GM19372 (cell line): Measurements from ENCODE around the gene ANO7.

Experiments used
- ATAC-seq: cut with Tn5 transposase; IDR thresholded peaks from one replicate; pipeline ENCODE4 v1.9.1; 2021; ENCODE audit warnings: mild to moderate bottlenecking, low read depth, moderate library complexity; ENCODE audit not compliant: unreplicated experiment

ANO7 gene

GRCh38 chr2:241225983-241226382 is 37.5 kb downstream of the ANO7 start:
- ATAC-seq = no peak

DNA sequence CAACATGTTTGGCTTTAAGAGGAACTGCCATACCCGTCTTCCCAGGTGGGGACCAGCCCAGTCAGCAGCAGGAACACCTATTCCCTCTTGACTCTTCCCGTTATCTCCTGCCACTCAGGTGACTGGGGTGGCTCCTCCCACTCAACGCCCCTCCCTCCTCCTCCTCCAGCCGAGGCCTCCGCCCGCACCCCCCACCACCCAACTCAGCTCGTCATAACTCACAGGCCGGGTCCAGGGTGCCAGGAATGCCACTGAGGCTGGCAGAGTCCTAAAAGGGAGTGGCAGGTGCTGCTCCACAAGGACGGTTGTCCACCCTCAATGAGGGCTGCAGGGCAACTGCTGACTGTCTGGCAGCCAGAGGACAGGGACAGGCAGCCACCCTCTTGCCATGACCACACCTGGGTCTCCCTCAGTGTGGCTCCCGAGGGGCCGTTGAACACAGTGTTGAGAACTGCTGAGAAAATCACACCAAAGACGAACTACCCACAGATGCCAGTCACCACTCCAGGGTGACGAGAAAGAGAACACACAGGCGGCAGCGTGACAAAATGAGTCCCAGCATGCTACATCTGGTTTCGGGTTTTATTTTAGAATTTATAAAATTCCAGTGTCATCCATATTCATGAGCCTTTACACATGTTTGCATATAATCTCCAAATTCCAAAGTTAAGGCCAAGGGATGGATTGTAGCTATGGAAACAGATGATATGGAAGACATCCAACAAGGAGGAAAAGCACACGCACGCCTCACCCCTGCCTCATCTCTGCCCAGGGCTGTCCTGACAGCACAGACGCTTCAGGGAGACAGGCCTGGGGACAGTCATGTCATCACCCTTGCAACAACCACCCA is 38.5 kb downstream of the ANO7 start:
- no peak for ATAC-seq

- no peak for ATAC-seq
These were observed 39.1 kb downstream of the ANO7 start for GRCh38 chr2:241227594-241227993.

GRCh38 chr2:241228081-241228859 is 39.8 kb downstream of the ANO7 start:
- no peak for ATAC-seq

DNA sequence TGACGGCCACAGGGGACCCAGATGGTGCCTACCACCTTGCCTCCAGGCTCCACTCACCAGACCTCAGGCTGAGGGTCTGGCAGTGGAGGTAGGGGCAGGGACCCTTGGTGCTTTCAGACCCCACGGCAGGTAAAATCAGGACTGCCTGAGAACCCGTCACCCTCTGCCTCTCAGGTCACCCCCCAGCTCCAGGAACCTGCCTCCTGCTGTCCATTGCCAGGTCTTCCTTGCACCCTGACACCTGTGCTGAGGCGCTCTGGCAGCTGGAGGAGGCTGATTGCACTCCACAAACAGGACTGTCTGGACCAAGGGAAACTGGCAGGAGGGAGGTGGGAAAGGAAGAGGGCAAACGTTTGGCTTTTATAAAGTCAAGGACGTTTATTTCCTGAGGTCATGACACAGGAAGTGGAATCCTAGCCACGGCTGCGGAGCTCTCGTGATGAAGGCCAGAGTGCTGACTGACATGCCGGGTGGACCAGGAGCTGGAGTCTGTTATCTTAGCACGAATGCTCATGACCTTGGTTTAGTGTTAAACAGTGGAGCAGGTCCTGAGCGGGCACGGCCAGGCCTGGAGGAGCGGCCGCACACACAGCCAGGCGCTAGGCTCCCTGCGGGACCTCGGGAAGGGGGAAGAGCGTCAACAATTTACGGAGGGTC is 40.5 kb downstream of the ANO7 start:
- ATAC-seq = no peak

GRCh38 chr2:241229563-241230401 is 41.3 kb downstream of the ANO7 start:
- ATAC-seq = no peak

- no peak for ATAC-seq
These were observed 42.0 kb downstream of the ANO7 start for GRCh38 chr2:241230435-241230834.

DNA sequence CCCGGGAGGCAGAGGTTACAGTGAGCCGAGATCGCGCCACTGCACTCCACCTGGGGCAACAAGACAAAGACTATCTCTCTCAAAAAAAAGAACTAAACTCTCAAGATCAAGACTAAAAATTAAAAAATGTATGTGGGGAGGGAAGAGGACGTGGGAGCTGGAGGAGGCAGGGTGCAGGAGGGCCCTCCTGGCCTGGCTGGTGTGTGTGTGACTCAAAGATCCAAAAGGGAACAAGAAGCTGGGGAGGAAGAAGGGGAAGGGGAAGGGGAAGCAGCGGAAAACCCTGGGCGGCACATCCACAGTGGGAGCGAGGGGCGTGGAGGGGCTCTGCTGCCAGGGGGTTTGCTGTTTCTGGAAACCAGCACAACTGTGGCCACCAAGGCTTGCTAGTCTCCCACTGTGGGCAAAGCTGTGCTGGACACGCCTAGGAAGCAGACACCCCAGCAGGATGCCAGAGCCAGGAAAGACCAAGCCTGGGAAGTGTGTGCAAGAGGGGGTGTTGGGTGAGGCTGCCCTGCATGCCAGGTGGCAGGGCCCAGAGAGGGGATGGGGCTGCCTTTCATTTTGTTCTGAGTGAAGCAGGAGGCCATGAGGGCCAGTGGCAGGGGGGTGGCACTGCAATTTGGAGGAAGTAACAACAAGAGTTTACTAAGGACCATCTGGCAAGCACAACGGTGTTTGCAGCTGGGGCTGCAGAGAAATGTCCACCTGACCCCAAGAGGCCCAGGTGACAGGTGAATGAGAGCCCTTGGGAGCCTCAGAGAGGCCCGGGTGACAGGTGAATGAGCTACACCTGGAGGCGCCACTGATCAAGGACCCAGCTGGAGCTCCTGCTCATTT is 44.5 kb downstream of the ANO7 start:
- no peak for ATAC-seq

DNA sequence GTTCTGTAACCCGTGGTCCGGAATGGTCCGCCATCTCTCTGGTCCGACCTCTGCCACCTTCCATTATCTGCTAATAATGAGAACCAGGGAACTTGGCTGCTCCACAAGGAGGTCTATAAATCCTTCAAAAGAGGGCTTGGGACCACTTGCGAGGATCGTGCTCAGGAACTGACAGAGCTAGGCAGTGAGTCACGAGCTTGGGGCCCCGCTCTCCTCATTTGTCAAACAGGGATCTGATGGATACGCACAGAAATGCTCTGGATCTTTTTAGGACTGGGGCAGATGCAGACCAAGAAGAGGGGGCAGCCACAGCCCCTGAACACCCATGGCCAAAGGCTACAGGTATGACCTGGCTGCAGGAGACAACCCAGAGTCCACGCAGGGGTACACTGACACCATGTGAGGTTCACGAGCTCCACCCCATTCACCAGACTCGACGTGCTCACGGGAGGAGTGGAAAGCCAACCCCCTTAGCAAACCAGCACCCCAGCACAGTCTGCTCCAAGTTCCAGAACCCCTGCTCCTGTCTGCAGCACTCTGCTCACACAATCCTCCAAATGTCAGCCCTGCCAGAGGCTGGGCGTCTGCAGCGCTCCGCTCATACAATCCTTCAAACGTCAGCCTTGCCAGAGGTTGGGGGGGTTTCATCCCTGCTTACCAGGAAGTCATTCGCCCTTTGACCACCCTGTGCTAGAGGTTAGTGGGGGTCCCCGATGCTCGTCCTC is 45.8 kb downstream of the ANO7 start:
- no peak for ATAC-seq

- ATAC-seq = no peak
These were observed 46.7 kb downstream of the ANO7 start for GRCh38 chr2:241234962-241235740.

GRCh38 chr2:241235859-241236593 is 47.5 kb downstream of the ANO7 start:
- ATAC-seq = no peak

GRCh38 chr2:241237047-241237446 is 48.6 kb downstream of the ANO7 start:
- no peak for ATAC-seq

DNA sequence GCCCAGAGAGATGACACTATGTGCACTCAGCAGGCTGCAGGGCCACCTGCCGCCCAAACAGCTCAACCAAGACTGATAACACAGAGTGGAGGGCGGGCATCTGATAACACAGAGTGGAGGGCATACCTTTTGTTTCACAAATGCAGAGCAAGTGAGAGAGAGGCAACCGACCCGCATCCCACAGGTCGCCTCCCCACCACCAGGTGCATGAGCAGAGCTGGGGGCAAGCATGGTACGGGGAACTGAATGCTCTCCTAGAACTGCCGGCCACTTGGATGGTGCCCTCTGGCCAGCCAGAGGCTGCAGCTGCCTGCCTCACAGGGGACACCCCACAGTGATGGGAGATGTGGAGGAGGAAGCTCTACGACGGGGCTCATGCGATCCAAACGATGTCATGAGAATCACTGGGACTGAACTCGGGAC is 49.5 kb downstream of the ANO7 start:
- ATAC-seq = no peak

DNA sequence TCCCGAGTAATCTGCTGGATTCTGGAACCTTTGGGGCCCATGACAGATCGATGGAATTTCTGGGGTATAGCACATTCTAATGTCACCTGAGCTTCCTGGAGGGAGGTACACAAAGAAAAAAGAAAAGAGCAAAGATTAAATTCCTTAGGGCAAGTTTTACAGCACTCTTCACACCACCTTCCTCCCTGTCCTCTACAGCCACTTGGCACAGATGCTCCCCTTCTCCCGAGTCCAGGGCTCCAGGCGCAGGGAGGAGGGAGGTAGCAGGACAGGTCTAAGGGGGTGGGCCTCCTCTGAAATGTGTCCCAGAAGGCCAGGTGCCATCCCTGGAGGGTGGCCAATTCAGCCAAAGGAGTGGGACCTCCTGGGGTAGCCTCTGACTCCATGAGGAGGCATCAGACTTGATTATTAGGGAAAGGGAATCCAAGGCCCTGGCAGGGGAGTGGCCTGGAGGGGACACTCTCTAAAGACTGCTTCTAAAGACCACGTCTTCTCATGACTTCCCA is 50.3 kb downstream of the ANO7 start:
- ATAC-seq = no peak

- ATAC-seq = no peak
These were observed 51.2 kb downstream of the ANO7 start for GRCh38 chr2:241239552-241240202.

DNA sequence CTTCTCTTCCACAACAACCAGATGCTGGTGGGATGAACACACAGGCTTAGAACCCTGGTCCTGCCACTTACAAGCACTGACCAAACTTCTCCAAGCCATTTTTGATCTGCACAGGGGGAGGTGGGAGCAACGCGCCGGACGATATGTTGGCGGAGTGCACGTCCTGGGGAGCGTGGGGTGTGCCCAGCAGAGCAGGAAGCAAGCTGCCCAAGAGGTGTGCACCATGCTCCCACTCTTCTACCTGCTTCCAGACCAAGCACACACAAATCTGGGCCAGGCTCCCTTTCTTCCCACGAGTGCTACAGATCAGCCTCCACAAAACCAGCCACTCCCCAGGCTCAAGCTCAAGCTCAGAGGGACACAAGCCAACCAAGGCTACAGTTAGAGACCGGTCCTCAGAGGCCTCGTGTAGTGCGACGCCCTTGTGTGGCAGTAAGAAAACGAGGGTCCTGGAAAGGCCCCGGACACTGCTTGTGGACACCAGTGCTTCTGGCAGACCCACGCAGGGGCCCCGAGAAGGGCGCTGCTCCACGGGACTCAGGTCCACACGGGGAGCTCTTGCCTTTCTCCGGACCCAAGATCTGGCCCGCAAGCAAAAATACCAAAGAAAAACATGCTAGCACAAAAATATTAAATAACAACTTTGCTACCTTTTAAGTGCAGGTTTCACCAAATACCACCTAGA is 52.0 kb downstream of the ANO7 start:
- no peak for ATAC-seq
